Loucy (cell line): Measurements from ENCODE around the gene TMCC3.

ENCODE experiments used
- EZH2phosphoT487 ChIP-seq: fragments of 200-600 bp; IDR thresholded peaks from 2 replicates; pipeline ENCODE4 v1.6.1; 2018; ENCODE audit warnings: antibody characterized with exemption, mild to moderate bottlenecking, moderate library complexity, borderline replicate concordance
- TF ChIP-seq, protein P1 (sequence below): fragments of 200-600 bp; sonication (generic); conservative IDR thresholded peaks from 2 replicates; pipeline ENCODE4 v1.5.1; 2014; ENCODE audit warnings: mild to moderate bottlenecking, antibody characterized with exemption, low read length

DNA sequence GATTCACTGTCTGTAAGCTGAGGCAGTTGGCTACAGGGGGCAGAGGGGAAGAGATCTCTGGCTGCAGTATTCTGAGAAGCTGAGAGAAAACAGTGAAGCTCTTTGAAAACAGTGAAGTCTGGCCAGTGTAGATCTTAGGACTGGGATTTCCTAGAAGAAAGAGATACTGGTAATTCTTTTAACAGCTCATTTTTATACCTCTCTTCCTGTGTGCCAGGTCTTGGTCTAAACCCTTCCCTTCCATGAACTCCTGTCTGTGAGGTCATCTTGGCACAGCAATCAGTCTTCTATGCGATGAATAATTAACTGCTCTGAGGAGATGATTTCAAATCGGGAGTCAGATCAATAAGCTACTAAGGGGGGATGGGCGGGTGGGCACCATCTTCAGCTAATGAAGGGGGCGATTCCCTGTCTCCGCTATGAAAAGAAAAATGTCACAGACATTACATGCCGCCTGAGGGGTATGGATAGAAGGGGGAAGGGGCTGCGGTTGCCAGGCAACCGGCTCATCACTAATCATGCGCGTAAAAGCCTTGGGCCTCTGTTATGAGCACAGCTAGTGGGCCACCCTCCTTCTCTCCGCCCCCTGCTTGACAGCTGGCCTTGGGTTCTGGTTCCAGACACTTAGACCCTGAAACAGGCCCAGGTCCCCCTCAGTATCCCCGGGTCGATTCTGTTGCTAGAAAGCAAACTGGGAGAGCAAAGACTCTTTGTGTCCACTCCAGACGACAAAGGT is 115.4 kb downstream of the TMCC3 start:
- TF ChIP-seq, protein P1, sequence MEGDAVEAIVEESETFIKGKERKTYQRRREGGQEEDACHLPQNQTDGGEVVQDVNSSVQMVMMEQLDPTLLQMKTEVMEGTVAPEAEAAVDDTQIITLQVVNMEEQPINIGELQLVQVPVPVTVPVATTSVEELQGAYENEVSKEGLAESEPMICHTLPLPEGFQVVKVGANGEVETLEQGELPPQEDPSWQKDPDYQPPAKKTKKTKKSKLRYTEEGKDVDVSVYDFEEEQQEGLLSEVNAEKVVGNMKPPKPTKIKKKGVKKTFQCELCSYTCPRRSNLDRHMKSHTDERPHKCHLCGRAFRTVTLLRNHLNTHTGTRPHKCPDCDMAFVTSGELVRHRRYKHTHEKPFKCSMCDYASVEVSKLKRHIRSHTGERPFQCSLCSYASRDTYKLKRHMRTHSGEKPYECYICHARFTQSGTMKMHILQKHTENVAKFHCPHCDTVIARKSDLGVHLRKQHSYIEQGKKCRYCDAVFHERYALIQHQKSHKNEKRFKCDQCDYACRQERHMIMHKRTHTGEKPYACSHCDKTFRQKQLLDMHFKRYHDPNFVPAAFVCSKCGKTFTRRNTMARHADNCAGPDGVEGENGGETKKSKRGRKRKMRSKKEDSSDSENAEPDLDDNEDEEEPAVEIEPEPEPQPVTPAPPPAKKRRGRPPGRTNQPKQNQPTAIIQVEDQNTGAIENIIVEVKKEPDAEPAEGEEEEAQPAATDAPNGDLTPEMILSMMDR = no peak
- TF ChIP-seq EZH2phosphoT487 = no peak
